GM13976 (cell line): ENCODE data around the gene GAP43.

ENCODE experiments used
- DNase-seq: peaks from one replicate; pipeline ENCODE4 v3.0.0; 2012; ENCODE audit warnings: low spot score
- CTCF ChIP-seq: IDR thresholded peaks from 2 replicates; pipeline ENCODE4 v1.5.1; 2012; ENCODE audit warnings: borderline replicate concordance, mild to moderate bottlenecking; ENCODE audit not compliant: insufficient read depth; ENCODE audit errors: extremely low read depth, missing control alignments, control extremely low read depth
- in situ Hi-C: fragments of 300-500 bp; cut with MboI; formaldehyde crosslinking; loops from one replicate; pipeline ENCODE4 v1.12.0; 2022; ENCODE audit warnings: low sequenced_read_pairs, mixed read lengths, inconsistent platforms; ENCODE audit not compliant: unreplicated experiment

The GAP43 gene

GRCh38 chr3:115658337-115659181 lies 35.2 kb downstream of the GAP43 start:
- TF ChIP-seq CTCF = no peak
- in situ Hi-C loops = no loop called here
- DNase-seq = peak; percentile 82

GRCh38 chr3:115659253-115660220 lies 36.2 kb downstream of the GAP43 start:
- DNase-seq = peak; percentile 34
- TF ChIP-seq CTCF = no peak
- in situ Hi-C loops = no loop called here

- DNase-seq = no peak
- in situ Hi-C loops = no loop called here
- no peak for TF ChIP-seq CTCF
These were observed 37.5 kb downstream of the GAP43 start for GRCh38 chr3:115660646-115661337.

- no peak for DNase-seq
- no peak for TF ChIP-seq CTCF
- in situ Hi-C loops = no loop called here
These were observed 39.0 kb downstream of the GAP43 start for GRCh38 chr3:115662356-115662755.

GRCh38 chr3:115663414-115663813 lies 40.1 kb downstream of the GAP43 start:
- TF ChIP-seq CTCF = no peak
- no peak for DNase-seq
- in situ Hi-C loops = no loop called here

- in situ Hi-C loops = no loop called here
- TF ChIP-seq CTCF = no peak
- peak; percentile 1 for DNase-seq
These were observed 42.8 kb downstream of the GAP43 start for GRCh38 chr3:115666081-115666480.
